K562 (cell line): Measurements from ENCODE around the gene CLCN6. TPM values are rescaled to one million over a fixed set of nuclear protein-coding genes. Genes with fewer than 3 reads are reported as not detected.

Experiments used
- BCL6 ChIP-seq: fragments of 250-450 bp; sonication (Bioruptor Pico); IDR thresholded peaks from 2 replicates; pipeline ENCODE4 v1.4.0; 2020
- CREB1 ChIP-seq, 2 experiments: sonication (generic) in 1 of 2; formaldehyde crosslinking in 1 of 2; IDR thresholded peaks; 2 replicates each; pipeline versions ENCODE4 v1.6.1 to v1.8.0; 2012 to 2022; ENCODE audit warnings: inconsistent platforms in 1 of 2, mild to moderate bottlenecking in 1 of 2, missing genetic modification reagents in 1 of 2, moderate library complexity in 1 of 2
- EHMT2 ChIP-seq: fragments of 450-650 bp; IDR thresholded peaks from 2 replicates; pipeline ENCODE4 v1.6.1; 2018; ENCODE audit warnings: antibody characterized with exemption
- ELF4 ChIP-seq: fragments of 450-650 bp; formaldehyde crosslinking; IDR thresholded peaks from 2 replicates; pipeline ENCODE4 v1.4.0; 2022; ENCODE audit warnings: missing genetic modification characterization
- HNRNPLL ChIP-seq: fragments of 200-400 bp; formaldehyde crosslinking; IDR thresholded peaks from 2 replicates; pipeline ENCODE4 v1.6.1; 2017; ENCODE audit warnings: low read length, low read depth, mild to moderate bottlenecking; ENCODE audit not compliant: poor library complexity, severe bottlenecking
- LEF1 ChIP-seq: fragments of 450-650 bp; IDR thresholded peaks from 2 replicates; pipeline ENCODE4 v1.6.1; 2016; ENCODE audit warnings: mild to moderate bottlenecking
- MAZ ChIP-seq, 2 experiments: fragments of 450-650 bp in 1 of 2; sonication (generic) in 1 of 2; formaldehyde crosslinking; IDR thresholded peaks in 1 of 2; conservative IDR thresholded peaks in 1 of 2; 2 replicates each; pipeline versions ENCODE4 v1.4.0 to v1.5.0; 2020; ENCODE audit warnings: mild to moderate bottlenecking in 1 of 2, missing genetic modification reagents in 1 of 2
- NR2C1 ChIP-seq, 2 experiments: fragments of 450-650 bp; IDR thresholded peaks; 2 replicates each; pipeline ENCODE4 v1.6.1; 2017; ENCODE audit warnings: mild to moderate bottlenecking in 2 of 2, antibody characterized with exemption in 1 of 2, inconsistent platforms in 1 of 2, missing compliant biosample characterization in 1 of 2, missing genetic modification characterization in 1 of 2
- POLR2AphosphoS5 ChIP-seq: IDR thresholded peaks from 2 replicates; pipeline ENCODE4 v1.6.1; 2011; ENCODE audit warnings: mild to moderate bottlenecking, low read depth, low read length, moderate library complexity; ENCODE audit not compliant: control insufficient read depth, insufficient read depth
- SIN3B ChIP-seq: fragments of 450-650 bp; IDR thresholded peaks from 2 replicates; pipeline ENCODE4 v1.6.1; 2017; ENCODE audit warnings: low read depth, mild to moderate bottlenecking, moderate library complexity
- SP2 ChIP-seq: IDR thresholded peaks from 2 replicates; pipeline ENCODE4 v1.6.1; 2011; ENCODE audit warnings: mild to moderate bottlenecking, low read depth, low read length, moderate library complexity; ENCODE audit not compliant: poor library complexity, severe bottlenecking; ENCODE audit errors: extremely low read depth
- SRSF7 ChIP-seq: fragments of 200-400 bp; formaldehyde crosslinking; optimal IDR thresholded peaks from 2 replicates; pipeline ENCODE3; 2017; ENCODE audit warnings: mild to moderate bottlenecking, low read depth, low read length
- polyA plus RNA-seq, 8 experiments: library from polyadenylated mRNA; depleted of rRNA in 4 of 8; stranded (reverse) in 5 of 8; unstranded in 3 of 8; fragments of >200 nt; fragmentation: Nextera tagmentation in 2 of 8; fragmentation: Illumina TruSeq in 1 of 8; extraction: Ambion mirVana in 2 of 8; extraction: Trizol in 1 of 8; gene quantifications; 2 replicates each; pipeline versions ENCODE4 v1.2.1 to v1.2.3, GENCODE V29; 2011 to 2014; ENCODE audit warnings: inconsistent platforms in 1 of 8, missing spikeins in 1 of 8
- total RNA-seq, 7 experiments: library from RNA; depleted of rRNA in 6 of 7; stranded (reverse); fragments of >200 nt in 6 of 7; fragmentation: Illumina TruSeq in 2 of 7; extraction: Trizol in 2 of 7; gene quantifications; 2 replicates each; pipeline versions ENCODE4 v1.2.1 to v1.2.3, GENCODE V29; 2011 to 2021; ENCODE audit warnings: low replicate concordance in 1 of 7
- TF ChIP-seq, protein P1 (sequence below): fragments of 450-650 bp; formaldehyde crosslinking; IDR thresholded peaks from 2 replicates; pipeline ENCODE4 v1.4.0; 2022; ENCODE audit warnings: mild to moderate bottlenecking, moderate library complexity
- TF ChIP-seq, protein P2 (sequence below): IDR thresholded peaks from 2 replicates; pipeline ENCODE4 v1.6.1; 2011; ENCODE audit warnings: borderline replicate concordance, low read depth, mild to moderate bottlenecking, moderate library complexity, low read length; ENCODE audit not compliant: insufficient read depth, poor library complexity, severe bottlenecking
- TF ChIP-seq, protein P3 (sequence below): sonication (generic); formaldehyde crosslinking; IDR thresholded peaks from 2 replicates; pipeline ENCODE4 v1.4.0; 2020; ENCODE audit warnings: mild to moderate bottlenecking, missing genetic modification reagents
- TF ChIP-seq, protein P4 (sequence below), 2 experiments: fragments of 150-350 bp in 1 of 2; IDR thresholded peaks; 2 replicates each; pipeline ENCODE4 v1.6.1; 2012 to 2016; ENCODE audit warnings: low read depth in 2 of 2, low read length in 2 of 2, mild to moderate bottlenecking in 1 of 2, moderate library complexity in 1 of 2

The CLCN6 gene
- total and polyA plus RNA-seq, 9 of the 15 experiments (the other 6 are each of a cell fraction or from before 2014, with no cell fraction given): 2.0 to 21.8 (median 13.6) TPM

DNA sequence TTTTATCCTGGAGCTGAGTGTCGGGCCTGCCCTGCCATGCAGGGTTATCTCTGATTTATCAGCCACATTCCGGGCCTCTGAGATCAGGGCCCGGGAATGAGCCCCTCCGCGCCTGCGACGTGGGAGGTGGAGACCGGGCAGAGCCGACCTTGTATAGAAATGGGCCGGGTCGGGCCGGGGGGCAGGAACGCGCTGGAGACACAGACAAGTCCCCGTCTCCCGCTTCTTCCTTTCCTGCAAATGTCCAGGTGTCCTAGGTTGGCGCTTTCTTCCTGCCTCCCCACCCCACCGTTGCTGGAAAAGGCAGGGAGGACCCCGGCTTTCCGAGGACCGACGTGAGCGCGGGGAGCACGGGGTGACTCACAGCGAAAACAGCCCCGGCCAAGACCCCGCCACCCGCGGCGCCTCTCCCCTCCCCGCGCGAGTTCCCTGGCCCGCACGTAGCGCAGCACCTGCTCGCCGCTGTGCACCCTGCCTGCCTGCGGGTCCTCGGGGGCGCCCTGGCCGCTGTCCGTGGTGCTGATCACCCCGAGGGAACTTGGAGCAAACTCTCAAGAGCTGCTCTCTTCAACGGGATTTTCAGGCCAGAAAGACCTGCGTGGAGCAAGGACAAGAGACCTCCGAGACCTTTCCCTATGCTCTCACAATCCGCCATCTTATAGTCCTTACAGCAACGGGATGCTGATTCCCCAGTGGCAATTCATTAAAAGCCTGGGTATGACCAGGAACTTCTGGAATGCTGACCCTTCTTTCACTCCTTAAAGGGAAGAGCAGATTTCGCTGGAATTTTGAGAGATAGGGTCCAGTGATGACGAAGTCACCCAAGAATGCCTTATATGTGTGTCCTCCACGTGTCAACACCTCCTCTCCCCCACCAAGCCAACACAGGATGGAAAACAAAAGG is 53.2 kb downstream of the CLCN6 start (continued):
- TF ChIP-seq, protein P1, sequence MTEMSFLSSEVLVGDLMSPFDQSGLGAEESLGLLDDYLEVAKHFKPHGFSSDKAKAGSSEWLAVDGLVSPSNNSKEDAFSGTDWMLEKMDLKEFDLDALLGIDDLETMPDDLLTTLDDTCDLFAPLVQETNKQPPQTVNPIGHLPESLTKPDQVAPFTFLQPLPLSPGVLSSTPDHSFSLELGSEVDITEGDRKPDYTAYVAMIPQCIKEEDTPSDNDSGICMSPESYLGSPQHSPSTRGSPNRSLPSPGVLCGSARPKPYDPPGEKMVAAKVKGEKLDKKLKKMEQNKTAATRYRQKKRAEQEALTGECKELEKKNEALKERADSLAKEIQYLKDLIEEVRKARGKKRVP (CRISPR knock-in tag): no peak
- peak; percentile 66 to 95; a peak in 3 of 4 replicates for TF ChIP-seq MAZ (CRISPR knock-in tag; conservative IDR thresholded peaks at IDR 0.05 in 1 of 2, IDR thresholded peaks at IDR 0.05 in 1 of 2)
- TF ChIP-seq, protein P2, sequence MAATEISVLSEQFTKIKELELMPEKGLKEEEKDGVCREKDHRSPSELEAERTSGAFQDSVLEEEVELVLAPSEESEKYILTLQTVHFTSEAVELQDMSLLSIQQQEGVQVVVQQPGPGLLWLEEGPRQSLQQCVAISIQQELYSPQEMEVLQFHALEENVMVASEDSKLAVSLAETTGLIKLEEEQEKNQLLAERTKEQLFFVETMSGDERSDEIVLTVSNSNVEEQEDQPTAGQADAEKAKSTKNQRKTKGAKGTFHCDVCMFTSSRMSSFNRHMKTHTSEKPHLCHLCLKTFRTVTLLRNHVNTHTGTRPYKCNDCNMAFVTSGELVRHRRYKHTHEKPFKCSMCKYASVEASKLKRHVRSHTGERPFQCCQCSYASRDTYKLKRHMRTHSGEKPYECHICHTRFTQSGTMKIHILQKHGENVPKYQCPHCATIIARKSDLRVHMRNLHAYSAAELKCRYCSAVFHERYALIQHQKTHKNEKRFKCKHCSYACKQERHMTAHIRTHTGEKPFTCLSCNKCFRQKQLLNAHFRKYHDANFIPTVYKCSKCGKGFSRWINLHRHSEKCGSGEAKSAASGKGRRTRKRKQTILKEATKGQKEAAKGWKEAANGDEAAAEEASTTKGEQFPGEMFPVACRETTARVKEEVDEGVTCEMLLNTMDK: peak; percentile 28
- TF ChIP-seq CREB1 (IDR thresholded peaks at IDR 0.05): no peak
- peak; percentile 87 for TF ChIP-seq CREB1 (CRISPR knock-in tag; IDR thresholded peaks at IDR 0.05)
- TF ChIP-seq SIN3B: no peak
- peak; percentile 71 for TF ChIP-seq HNRNPLL
- no peak for TF ChIP-seq NR2C1 (IDR thresholded peaks at IDR 0.05)
- TF ChIP-seq NR2C1 (tag; IDR thresholded peaks at IDR 0.05): no peak
- TF ChIP-seq SRSF7: no peak
- no peak for TF ChIP-seq ELF4 (CRISPR knock-in tag)
- no peak for TF ChIP-seq POLR2AphosphoS5
- TF ChIP-seq, protein P3, sequence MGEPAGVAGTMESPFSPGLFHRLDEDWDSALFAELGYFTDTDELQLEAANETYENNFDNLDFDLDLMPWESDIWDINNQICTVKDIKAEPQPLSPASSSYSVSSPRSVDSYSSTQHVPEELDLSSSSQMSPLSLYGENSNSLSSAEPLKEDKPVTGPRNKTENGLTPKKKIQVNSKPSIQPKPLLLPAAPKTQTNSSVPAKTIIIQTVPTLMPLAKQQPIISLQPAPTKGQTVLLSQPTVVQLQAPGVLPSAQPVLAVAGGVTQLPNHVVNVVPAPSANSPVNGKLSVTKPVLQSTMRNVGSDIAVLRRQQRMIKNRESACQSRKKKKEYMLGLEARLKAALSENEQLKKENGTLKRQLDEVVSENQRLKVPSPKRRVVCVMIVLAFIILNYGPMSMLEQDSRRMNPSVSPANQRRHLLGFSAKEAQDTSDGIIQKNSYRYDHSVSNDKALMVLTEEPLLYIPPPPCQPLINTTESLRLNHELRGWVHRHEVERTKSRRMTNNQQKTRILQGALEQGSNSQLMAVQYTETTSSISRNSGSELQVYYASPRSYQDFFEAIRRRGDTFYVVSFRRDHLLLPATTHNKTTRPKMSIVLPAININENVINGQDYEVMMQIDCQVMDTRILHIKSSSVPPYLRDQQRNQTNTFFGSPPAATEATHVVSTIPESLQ (CRISPR knock-in tag): peak; percentile 97
- no peak for TF ChIP-seq LEF1
- TF ChIP-seq SP2: no peak
- peak; percentile 99 for TF ChIP-seq EHMT2
- TF ChIP-seq, protein P4, sequence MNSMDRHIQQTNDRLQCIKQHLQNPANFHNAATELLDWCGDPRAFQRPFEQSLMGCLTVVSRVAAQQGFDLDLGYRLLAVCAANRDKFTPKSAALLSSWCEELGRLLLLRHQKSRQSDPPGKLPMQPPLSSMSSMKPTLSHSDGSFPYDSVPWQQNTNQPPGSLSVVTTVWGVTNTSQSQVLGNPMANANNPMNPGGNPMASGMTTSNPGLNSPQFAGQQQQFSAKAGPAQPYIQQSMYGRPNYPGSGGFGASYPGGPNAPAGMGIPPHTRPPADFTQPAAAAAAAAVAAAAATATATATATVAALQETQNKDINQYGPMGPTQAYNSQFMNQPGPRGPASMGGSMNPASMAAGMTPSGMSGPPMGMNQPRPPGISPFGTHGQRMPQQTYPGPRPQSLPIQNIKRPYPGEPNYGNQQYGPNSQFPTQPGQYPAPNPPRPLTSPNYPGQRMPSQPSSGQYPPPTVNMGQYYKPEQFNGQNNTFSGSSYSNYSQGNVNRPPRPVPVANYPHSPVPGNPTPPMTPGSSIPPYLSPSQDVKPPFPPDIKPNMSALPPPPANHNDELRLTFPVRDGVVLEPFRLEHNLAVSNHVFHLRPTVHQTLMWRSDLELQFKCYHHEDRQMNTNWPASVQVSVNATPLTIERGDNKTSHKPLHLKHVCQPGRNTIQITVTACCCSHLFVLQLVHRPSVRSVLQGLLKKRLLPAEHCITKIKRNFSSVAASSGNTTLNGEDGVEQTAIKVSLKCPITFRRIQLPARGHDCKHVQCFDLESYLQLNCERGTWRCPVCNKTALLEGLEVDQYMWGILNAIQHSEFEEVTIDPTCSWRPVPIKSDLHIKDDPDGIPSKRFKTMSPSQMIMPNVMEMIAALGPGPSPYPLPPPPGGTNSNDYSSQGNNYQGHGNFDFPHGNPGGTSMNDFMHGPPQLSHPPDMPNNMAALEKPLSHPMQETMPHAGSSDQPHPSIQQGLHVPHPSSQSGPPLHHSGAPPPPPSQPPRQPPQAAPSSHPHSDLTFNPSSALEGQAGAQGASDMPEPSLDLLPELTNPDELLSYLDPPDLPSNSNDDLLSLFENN (IDR thresholded peaks at IDR 0.05; ENCODE audit: low read depth in 2 of 2, low read length in 2 of 2): 0 out of 4 replicates have a peak, but pooled peaks of 1 of the 2 experiments have one; percentile 27
- no peak for TF ChIP-seq BCL6 (CRISPR knock-in tag)
